Vagina (tissue), 2 donors: ENCODE data around the gene RAPSN.

Experiments used
- POLR2A ChIP-seq, 2 donors: fragments of 450-650 bp; IDR thresholded peaks; one replicate each; pipeline ENCODE4 v1.6.1; 2017; ENCODE audit warnings: antibody characterized with exemption in 2 of 2, mild to moderate bottlenecking in 2 of 2, moderate library complexity in 2 of 2
- TF ChIP-seq, protein P1 (sequence below), 3 experiments: fragments of 450-650 bp in 2 of 3; fragments of 200-600 bp in 1 of 3; sonication (generic) in 1 of 3; IDR thresholded peaks; one replicate each; pipeline ENCODE4 v1.5.1; 2017 to 2019; ENCODE audit warnings: antibody characterized with exemption in 3 of 3, mild to moderate bottlenecking in 2 of 3, moderate library complexity in 2 of 3

DNA sequence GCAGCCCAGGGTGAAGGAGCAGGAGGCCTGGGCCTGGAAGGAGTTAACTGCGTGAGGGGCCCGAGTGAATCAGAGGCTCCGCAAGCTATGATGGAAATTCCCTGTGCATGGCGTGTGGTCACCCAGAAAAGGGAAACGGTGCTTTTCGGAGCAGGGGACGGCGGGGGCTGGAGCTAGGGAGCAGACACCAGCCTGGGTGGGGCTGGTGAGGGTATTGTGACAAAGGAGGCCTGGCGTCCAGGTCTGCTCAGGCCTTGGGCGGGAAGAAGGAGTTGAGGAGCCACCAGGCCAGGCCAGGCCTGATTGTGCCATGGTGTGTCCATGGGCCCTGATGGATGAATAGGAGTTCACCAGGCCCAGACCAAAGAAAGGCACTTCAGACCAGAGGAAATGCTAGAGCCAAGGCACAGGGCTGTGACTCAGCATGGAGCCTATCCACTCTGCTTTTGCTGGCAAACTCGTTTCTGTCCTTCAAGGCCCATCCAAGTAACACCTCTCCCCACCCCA, 57.8 kb downstream of the RAPSN start:
- TF ChIP-seq, protein P1, sequence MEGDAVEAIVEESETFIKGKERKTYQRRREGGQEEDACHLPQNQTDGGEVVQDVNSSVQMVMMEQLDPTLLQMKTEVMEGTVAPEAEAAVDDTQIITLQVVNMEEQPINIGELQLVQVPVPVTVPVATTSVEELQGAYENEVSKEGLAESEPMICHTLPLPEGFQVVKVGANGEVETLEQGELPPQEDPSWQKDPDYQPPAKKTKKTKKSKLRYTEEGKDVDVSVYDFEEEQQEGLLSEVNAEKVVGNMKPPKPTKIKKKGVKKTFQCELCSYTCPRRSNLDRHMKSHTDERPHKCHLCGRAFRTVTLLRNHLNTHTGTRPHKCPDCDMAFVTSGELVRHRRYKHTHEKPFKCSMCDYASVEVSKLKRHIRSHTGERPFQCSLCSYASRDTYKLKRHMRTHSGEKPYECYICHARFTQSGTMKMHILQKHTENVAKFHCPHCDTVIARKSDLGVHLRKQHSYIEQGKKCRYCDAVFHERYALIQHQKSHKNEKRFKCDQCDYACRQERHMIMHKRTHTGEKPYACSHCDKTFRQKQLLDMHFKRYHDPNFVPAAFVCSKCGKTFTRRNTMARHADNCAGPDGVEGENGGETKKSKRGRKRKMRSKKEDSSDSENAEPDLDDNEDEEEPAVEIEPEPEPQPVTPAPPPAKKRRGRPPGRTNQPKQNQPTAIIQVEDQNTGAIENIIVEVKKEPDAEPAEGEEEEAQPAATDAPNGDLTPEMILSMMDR (IDR thresholded peaks at IDR 0.05): no peak
- TF ChIP-seq POLR2A (IDR thresholded peaks at IDR 0.05): no peak
